DOHH2 (cell line): ENCODE data around the gene KPNA1.

ENCODE experiments used
- H3F3A ChIP-seq: fragments of 200-600 bp; sonication (generic), shearing (Covaris generic); 2 replicates; pipeline ENCODE4 v1.6.0; 2016; ENCODE audit warnings: antibody characterized with exemption, mild to moderate bottlenecking; ENCODE audit not compliant: control insufficient read depth, insufficient read depth
- H3K27ac ChIP-seq: fragments of 200-600 bp; sonication (generic); 2 replicates; pipeline ENCODE4 v1.5.1; 2014; ENCODE audit warnings: low read depth, mild to moderate bottlenecking, low read length, moderate library complexity
- H3K27me3 ChIP-seq: fragments of 200-600 bp; sonication (generic); 2 replicates; pipeline ENCODE4 v1.6.1; 2014; ENCODE audit warnings: mild to moderate bottlenecking, low read length, mixed read lengths; ENCODE audit not compliant: control insufficient read depth
- H3K36me3 ChIP-seq: fragments of 200-600 bp; sonication (generic); 2 replicates; pipeline ENCODE4 v1.6.1; 2014; ENCODE audit warnings: mild to moderate bottlenecking, low read length, moderate library complexity, mixed read lengths; ENCODE audit not compliant: control insufficient read depth
- H3K4me1 ChIP-seq: fragments of 200-600 bp; sonication (generic); 2 replicates; pipeline ENCODE4 v1.6.1; 2014; ENCODE audit warnings: mild to moderate bottlenecking, low read length, mixed read lengths; ENCODE audit not compliant: control insufficient read depth
- H3K4me2 ChIP-seq: fragments of 200-600 bp; sonication (generic); 2 replicates; pipeline ENCODE4 v1.6.0; 2014; ENCODE audit warnings: mild to moderate bottlenecking, low read length, moderate library complexity
- H3K4me3 ChIP-seq: fragments of 200-600 bp; sonication (generic); 2 replicates; pipeline ENCODE4 v1.5.1; 2014; ENCODE audit warnings: mild to moderate bottlenecking, low read length, mixed read lengths
- H3K79me2 ChIP-seq: fragments of 200-600 bp; sonication (generic); 2 replicates; pipeline ENCODE4 v1.6.1; 2014; ENCODE audit warnings: mild to moderate bottlenecking, low read length, mixed read lengths; ENCODE audit not compliant: control insufficient read depth
- H3K9me2 ChIP-seq: fragments of 200-600 bp; sonication (generic); replicated peaks from 2 replicates; pipeline ENCODE4 v1.6.1; 2014; ENCODE audit warnings: mild to moderate bottlenecking, low read length, mixed read lengths; ENCODE audit not compliant: control insufficient read depth
- H3K9me3 ChIP-seq: fragments of 200-600 bp; sonication (generic); 2 replicates; pipeline ENCODE4 v1.6.1; 2014; ENCODE audit warnings: antibody characterized with exemption, low read length, mixed read lengths; ENCODE audit not compliant: control insufficient read depth, insufficient read depth
- H4K20me1 ChIP-seq: fragments of 200-600 bp; sonication (generic); 2 replicates; pipeline ENCODE4 v1.6.0; 2014; ENCODE audit warnings: low read depth, mild to moderate bottlenecking, antibody characterized with exemption, low read length, moderate library complexity; ENCODE audit not compliant: control insufficient read depth, insufficient read depth
- CTCF ChIP-seq: fragments of 200-600 bp; sonication (generic); IDR thresholded peaks from one replicate; pipeline ENCODE4 v1.5.1; 2014; ENCODE audit warnings: antibody characterized with exemption, mild to moderate bottlenecking, low read depth, low read length; ENCODE audit not compliant: poor library complexity, severe bottlenecking
- EZH2phosphoT487 ChIP-seq: fragments of 200-600 bp; sonication (generic); IDR thresholded peaks from 2 replicates; pipeline ENCODE4 v1.6.1; 2017; ENCODE audit warnings: borderline replicate concordance, mild to moderate bottlenecking, antibody characterized with exemption, low read length, moderate library complexity, mixed read lengths

Gene KPNA1

DNA sequence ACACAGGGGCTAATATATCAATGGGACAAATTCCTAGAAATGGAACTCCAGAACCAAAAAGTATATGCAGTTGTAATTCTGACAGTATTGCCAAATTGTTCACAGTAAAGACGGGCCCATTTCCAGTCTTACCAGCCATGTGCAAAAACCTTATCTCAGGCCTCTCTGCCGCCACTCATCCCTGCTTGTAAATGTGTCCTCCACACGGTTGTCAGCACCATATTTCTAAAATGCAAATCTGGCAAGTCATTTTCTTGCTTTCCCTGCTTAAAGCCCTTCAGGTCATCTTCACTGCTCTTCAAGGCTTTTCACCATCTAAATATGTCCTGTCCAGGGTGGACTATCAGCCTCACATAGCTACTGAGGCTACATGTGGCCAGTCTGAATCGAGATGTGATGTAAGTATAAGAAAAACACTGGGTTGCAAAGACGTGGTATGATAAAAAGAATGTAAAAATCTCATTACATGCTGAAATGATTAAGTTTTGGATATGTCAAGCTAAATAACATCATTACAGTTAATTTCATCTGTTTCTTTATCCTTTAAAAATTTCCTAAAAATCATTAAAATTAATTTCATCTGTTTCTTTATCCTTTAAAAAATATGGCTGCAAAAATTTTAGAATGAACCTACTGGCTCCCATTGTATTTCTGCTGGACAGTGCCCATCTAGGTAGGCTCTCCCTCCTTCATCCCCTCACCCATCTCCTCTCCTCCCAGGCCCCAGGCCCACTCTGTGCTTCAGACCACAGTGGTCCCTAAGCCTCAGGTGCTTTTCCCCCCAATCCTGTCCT, 48.4 kb upstream of the KPNA1 start:
- TF ChIP-seq EZH2phosphoT487 = no peak
- no peak for TF ChIP-seq CTCF
- Histone ChIP-seq H3K27me3 (no peaks in the 10 kb centered on the region), H3K27ac (no peak overlapping the region), H3K36me3 (no peaks in the 10 kb centered on the region), H4K20me1 (no peaks in the 10 kb centered on the region), H3K4me3 (peak overlapping the region; percentile 77), H3K79me2 (no peaks in the 10 kb centered on the region), H3K4me2 (peak overlapping the region; percentile 92), H3K9me3 (no peaks in the 10 kb centered on the region), H3F3A (peaks cover 3% of the 10 kb centered on the region; the same call in 1 of the 2 replicates), H3K9me2 (no peaks in the 10 kb centered on the region), H3K4me1 (peaks cover 17% of the 10 kb centered on the region)

DNA sequence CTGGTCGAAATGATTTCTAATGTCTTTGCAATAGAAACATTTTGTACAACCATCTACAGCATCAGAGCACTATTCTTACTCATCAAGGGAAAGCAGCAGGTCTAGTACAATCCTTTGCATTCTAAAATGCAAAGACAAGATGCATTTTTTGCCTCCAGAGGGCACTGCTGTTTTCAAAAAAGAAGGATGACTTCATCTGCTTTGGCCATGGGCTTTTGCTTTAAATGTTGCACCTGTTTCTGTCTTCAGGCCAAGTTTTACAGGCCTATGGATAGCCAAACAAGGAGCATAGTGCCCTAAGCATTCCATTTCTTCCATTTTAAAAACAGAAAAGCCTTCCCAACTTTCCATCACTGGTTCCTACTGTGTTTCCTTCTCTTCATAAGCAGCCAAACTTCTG, 45.9 kb upstream of the KPNA1 start:
- no peak overlapping the region for H3K4me2 ChIP-seq
- H4K20me1 ChIP-seq = no peaks in the 10 kb centered on the region
- H3K4me1 ChIP-seq = peaks cover 17% of the 10 kb centered on the region
- no peak overlapping the region for H3K27ac ChIP-seq
- H3F3A ChIP-seq = peaks cover 3% of the 10 kb centered on the region; the same call in 1 of the 2 replicates
- no peaks in the 10 kb centered on the region for H3K9me3 ChIP-seq
- no peaks in the 10 kb centered on the region for H3K79me2 ChIP-seq
- H3K27me3 ChIP-seq = no peaks in the 10 kb centered on the region
- no peaks in the 10 kb centered on the region for H3K36me3 ChIP-seq
- TF ChIP-seq EZH2phosphoT487 (no peak), CTCF (peak; percentile 65)
- H3K9me2 ChIP-seq = no peaks in the 10 kb centered on the region
- H3K4me3 ChIP-seq = no peak overlapping the region

- Histone ChIP-seq H3K79me2 (no peaks in the 10 kb centered on the region), H3K4me2 (no peak overlapping the region), H3F3A (peaks cover 3% of the 10 kb centered on the region; the same call in 1 of the 2 replicates), H4K20me1 (no peaks in the 10 kb centered on the region), H3K4me3 (no peak overlapping the region), H3K4me1 (peaks cover 15% of the 10 kb centered on the region), H3K36me3 (no peaks in the 10 kb centered on the region), H3K27ac (no peak overlapping the region), H3K9me3 (no peaks in the 10 kb centered on the region), H3K27me3 (no peaks in the 10 kb centered on the region), H3K9me2 (no peaks in the 10 kb centered on the region)
- no peak for TF ChIP-seq EZH2phosphoT487
- TF ChIP-seq CTCF = no peak
Observed at GRCh38 chr3:122559906-122560305, 45.2 kb upstream of the KPNA1 start.
